ENCODE data around the gene AKR1B1.

The AKR1B1 gene

GRCh38 chr7:134462337-134462925 is 3.5 kb upstream of the AKR1B1 start:
- ChIA-PET CTCF (no interaction called here), POLR2A (no interaction called here)
- TF ChIP-seq ZNF580 (tag by site-specific recombination; IDR thresholded peaks at IDR 0.05) (no peak), ZNF623 (tag by site-specific recombination; IDR thresholded peaks at IDR 0.05) (no peak), OSR2 (tag by site-specific recombination; IDR thresholded peaks at IDR 0.05) (no peak), KLF8 (tag by site-specific recombination; IDR thresholded peaks at IDR 0.05) (no peak), ZNF138 (tag by site-specific recombination; IDR thresholded peaks at IDR 0.05; ENCODE audit: borderline replicate concordance) (no peak), ZNF175 (tag by site-specific recombination; IDR thresholded peaks at IDR 0.05) (no peak), ZNF600 (tag by site-specific recombination; IDR thresholded peaks at IDR 0.05) (no peak), ZNF548 (tag by site-specific recombination; IDR thresholded peaks at IDR 0.05) (no peak), ZFHX2 (tag by site-specific recombination; conservative IDR thresholded peaks at IDR 0.05) (no peak), BCL6B (tag by site-specific recombination; IDR thresholded peaks at IDR 0.05) (no peak), ZNF132 (tag by site-specific recombination; IDR thresholded peaks at IDR 0.05; ENCODE audit: borderline replicate concordance) (no peak)
- Histone ChIP-seq H3K36me3 (ENCODE audit: control insufficient read depth in 2 of 2, insufficient read depth in 1 of 2, low read length in 2 of 2) (peaks cover 0 to 3% of the 10 kb centered on the region in 2 experiments; a peak in 1 of 3 replicates), H3K27ac (ENCODE audit: extremely low read depth, low read depth, low read length) (no peak overlapping the region), H3K4me3 (ENCODE audit: low read depth, low read length) (no peak overlapping the region), H3K4me1 (ENCODE audit: control insufficient read depth, insufficient read depth, low read length) (no peaks in the 10 kb centered on the region), H3K9me3 (ENCODE audit: control insufficient read depth, insufficient read depth, low read depth, low read length) (no peaks in the 10 kb centered on the region)

- H3K36me3 ChIP-seq (ENCODE audit: control insufficient read depth in 2 of 2, insufficient read depth in 1 of 2, low read length in 2 of 2) = peaks cover 2 to 8% of the 10 kb centered on the region in 2 experiments; a peak in 1 of 3 replicates
- POLR2A ChIA-PET = no interaction called here
- H3K9me3 ChIP-seq (ENCODE audit: control insufficient read depth, insufficient read depth, low read depth, low read length) = no peaks in the 10 kb centered on the region
- no peak overlapping the region for H3K4me3 ChIP-seq (ENCODE audit: low read depth, low read length)
- no peak for TF ChIP-seq ZNF18 (tag by site-specific recombination; IDR thresholded peaks at IDR 0.05)
- TF ChIP-seq ZNF211 (tag by site-specific recombination; IDR thresholded peaks at IDR 0.05; ENCODE audit: low read depth) = no peak
- TF ChIP-seq ZXDB (tag by site-specific recombination; IDR thresholded peaks at IDR 0.05) = no peak
- no peak for TF ChIP-seq ZNF426 (tag by site-specific recombination; IDR thresholded peaks at IDR 0.05)
- no peak for TF ChIP-seq TRIM28 (IDR thresholded peaks at IDR 0.05; ENCODE audit: borderline replicate concordance, low read length)
- no peak for TF ChIP-seq ZBTB11 (tag by site-specific recombination; conservative IDR thresholded peaks at IDR 0.05; ENCODE audit: low read depth)
- no peak for TF ChIP-seq KLF17 (tag by site-specific recombination; IDR thresholded peaks at IDR 0.05)
- no peak for TF ChIP-seq ZNF626 (tag by site-specific recombination; IDR thresholded peaks at IDR 0.05)
- no peak for TF ChIP-seq ZFP3 (tag by site-specific recombination; IDR thresholded peaks at IDR 0.05; ENCODE audit: low read depth)
- TF ChIP-seq ZNF138 (tag by site-specific recombination; IDR thresholded peaks at IDR 0.05; ENCODE audit: borderline replicate concordance) = no peak
- TF ChIP-seq ZBTB6 (tag by site-specific recombination; IDR thresholded peaks at IDR 0.05) = no peak
- no peaks in the 10 kb centered on the region for H3K4me1 ChIP-seq (ENCODE audit: control insufficient read depth, insufficient read depth, low read length)
- CTCF ChIA-PET = interaction anchor here (0.8 to 1.1 kb wide), 3 partner anchors 13 to 53 kb away, joined by 3 to 4 read pairs (median 4); no protein-coding TSS in a partner anchor
- no peak overlapping the region for H3K27ac ChIP-seq (ENCODE audit: extremely low read depth, low read depth, low read length)
Observed at GRCh38 chr7:134461916-134462315, 3.0 kb upstream of the AKR1B1 start.
